GM21529 (cell line): ENCODE measurements around the gene BIK.

Experiments used
- ATAC-seq: cut with Tn5 transposase; IDR thresholded peaks from one replicate; pipeline ENCODE4 v1.9.1; 2021; ENCODE audit not compliant: unreplicated experiment

BIK gene

GRCh38 chr22:43159484-43160178, 49.1 kb downstream of the BIK start:
- ATAC-seq: no peak

GRCh38 chr22:43160497-43161126, 50.1 kb downstream of the BIK start:
- no peak for ATAC-seq

- ATAC-seq: no peak
Measured at GRCh38 chr22:43162412-43163150, 52.0 kb downstream of the BIK start.

GRCh38 chr22:43163241-43163795, 52.8 kb downstream of the BIK start:
- no peak for ATAC-seq

- no peak for ATAC-seq
Measured at GRCh38 chr22:43164636-43165035, 54.1 kb downstream of the BIK start.

- no peak for ATAC-seq
Measured at GRCh38 chr22:43166132-43166930, 55.8 kb downstream of the BIK start.

- no peak for ATAC-seq
Measured at GRCh38 chr22:43167001-43167589, 56.5 kb downstream of the BIK start.

- ATAC-seq: no peak
Measured at GRCh38 chr22:43168471-43169309, 58.1 kb downstream of the BIK start.

- ATAC-seq: no peak
Measured at GRCh38 chr22:43169310-43170130, 59.0 kb downstream of the BIK start.

GRCh38 chr22:43170131-43170480, 59.6 kb downstream of the BIK start:
- ATAC-seq: no peak

GRCh38 chr22:43171019-43171491, 60.5 kb downstream of the BIK start:
- ATAC-seq: no peak

- ATAC-seq: no peak
Measured at GRCh38 chr22:43171607-43172006, 61.1 kb downstream of the BIK start.

- ATAC-seq: no peak
Measured at GRCh38 chr22:43172191-43172590, 61.6 kb downstream of the BIK start.

- ATAC-seq: no peak
Measured at GRCh38 chr22:43173566-43173965, 63.0 kb downstream of the BIK start.

GRCh38 chr22:43173976-43174720, 63.6 kb downstream of the BIK start:
- no peak for ATAC-seq

- no peak for ATAC-seq
Measured at GRCh38 chr22:43174941-43175531, 64.5 kb downstream of the BIK start.

- ATAC-seq: no peak
Measured at GRCh38 chr22:43176090-43176489, 65.5 kb downstream of the BIK start.

GRCh38 chr22:43177479-43177878, 66.9 kb downstream of the BIK start:
- no peak for ATAC-seq
